ENCODE measurements around the gene CKAP5.

CKAP5 gene

GRCh38 chr11:46766656-46767055, 79.4 kb downstream of the CKAP5 start:
- DNase-seq (ENCODE audit: low spot score), result no peak

GRCh38 chr11:46762248-46762647, 83.8 kb downstream of the CKAP5 start:
- no peak for DNase-seq (ENCODE audit: low spot score)

DNA sequence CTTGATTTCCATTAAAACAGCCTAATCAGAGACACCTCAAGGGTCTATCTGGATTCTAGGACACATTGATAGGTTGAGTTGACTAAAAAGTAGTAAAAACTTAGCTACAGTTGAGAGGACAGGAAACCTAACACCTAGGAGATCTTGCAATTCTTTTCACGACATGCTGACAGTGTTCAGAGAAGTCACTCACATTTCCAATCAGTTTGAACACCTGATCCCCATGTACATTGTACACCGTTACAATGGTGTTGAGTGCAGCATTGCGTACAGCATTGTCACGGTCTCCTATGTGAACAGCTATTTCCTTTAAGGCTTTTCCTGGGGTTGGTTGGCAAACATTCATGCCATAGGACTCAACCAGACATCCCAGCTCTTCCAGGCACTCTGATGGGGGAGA, 84.3 kb downstream of the CKAP5 start:
- no peak for DNase-seq (ENCODE audit: low spot score)

DNA sequence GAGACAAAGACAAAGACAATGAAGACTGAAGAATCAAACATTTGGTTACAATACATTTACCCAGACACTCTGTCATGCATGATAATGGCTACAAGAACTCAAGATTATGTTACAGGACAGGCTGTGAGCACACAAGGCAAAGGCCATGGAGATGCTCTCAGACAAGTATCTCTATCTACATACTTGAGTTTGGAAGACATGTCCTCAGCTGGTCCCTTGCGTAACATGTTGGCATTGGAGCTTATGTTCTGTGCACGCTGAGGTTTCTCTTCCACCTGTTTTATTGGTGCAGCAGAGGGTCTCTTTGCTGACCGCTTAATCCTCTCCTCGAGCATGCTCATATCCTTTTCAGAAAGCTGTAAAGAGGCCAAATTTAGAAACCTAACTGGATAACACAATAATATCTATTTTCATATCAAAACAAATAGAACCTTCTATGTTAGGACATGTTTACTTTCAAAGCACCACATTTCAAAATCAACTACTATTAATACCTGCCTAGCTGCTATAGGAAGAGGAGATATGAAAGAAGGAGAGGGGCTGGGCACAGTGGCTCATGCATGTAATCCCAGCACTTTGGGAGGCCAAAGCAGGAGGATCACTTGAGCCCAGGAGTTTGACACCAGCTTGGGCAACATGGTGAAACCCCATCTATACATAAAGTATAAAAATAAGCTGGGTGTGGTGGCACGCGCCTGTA, 85.5 kb downstream of the CKAP5 start:
- no peak for DNase-seq (ENCODE audit: low spot score)

GRCh38 chr11:46759196-46759595, 86.9 kb downstream of the CKAP5 start:
- DNase-seq (ENCODE audit: low spot score), result no peak

DNA sequence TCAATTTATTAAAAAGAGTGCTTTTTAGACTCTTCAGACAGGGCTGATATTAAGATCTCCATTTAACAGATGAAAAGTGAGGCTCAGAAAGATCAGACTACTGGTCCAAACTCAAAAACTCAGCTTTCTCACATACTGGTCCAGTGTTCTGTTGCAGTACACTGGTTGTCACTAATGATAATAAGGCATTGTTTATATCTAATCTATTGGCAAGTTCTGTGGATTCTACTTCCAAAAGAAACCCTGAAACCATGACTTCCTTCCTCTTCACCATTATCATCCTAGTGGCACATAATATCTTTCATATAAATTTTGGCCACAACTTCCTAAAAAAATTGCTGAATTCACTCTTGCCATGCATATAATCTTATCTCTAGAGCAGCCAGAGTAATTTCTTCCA, 90.1 kb downstream of the CKAP5 start:
- no peak for DNase-seq (ENCODE audit: low spot score)

DNA sequence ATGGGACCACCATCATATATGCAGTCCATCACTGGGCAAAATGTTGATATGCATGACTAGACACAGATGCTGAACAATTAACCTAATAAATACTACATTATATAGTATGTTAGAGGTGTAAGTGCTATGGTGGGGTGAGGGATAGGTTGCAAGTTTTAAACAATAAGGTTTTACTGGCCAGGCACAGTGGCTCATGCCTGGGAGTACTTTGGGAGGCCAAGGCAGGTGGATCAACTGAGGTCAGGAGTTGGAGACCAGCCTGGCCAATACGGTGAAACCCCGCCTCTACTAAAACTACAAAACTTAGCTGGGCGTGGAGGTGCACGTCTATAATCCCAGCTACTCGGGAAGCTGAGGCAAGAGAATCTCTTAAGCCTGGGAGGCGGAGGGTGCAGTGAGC, 98.9 kb downstream of the CKAP5 start:
- DNase-seq (ENCODE audit: low spot score), result no peak

DNA sequence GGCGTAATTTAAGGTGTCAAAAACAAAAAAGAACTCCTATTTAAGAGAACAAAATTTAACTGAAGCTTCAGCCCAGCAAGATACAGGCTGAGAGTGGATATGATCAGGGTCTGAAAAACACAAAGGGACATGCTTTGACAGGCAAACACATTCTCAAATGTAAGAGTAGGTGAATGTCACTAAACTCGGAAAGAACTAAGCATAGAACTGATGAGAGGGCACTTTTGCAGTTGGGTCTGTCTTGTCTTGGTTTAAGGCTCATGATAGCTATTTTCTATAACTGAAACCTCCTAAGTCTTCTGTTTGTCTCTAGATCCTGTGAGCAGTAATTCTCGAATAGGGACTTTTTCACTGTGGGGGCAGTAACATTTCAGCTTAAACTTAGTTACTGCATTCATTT, 100.1 kb downstream of the CKAP5 start:
- no peak for DNase-seq (ENCODE audit: low spot score)

DNA sequence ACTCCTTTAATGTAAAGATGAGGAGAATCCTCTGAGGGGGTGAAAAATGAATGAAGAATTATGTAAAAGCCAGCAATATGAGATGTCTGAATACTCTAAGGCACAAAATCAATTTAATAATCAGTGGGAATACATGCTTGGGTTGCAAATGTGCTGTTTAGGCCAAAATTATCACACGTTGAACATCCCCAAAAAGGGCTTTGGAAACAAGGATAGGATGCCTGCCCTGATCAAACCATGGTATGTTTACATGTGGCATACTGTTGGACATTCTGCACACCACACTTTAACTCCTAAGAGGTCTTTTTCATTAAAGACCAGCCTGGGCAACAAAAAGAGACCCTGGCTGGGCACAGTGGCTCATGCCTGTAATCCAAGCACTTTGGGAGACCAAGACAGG, 100.8 kb downstream of the CKAP5 start:
- DNase-seq (ENCODE audit: low spot score), result no peak

DNA sequence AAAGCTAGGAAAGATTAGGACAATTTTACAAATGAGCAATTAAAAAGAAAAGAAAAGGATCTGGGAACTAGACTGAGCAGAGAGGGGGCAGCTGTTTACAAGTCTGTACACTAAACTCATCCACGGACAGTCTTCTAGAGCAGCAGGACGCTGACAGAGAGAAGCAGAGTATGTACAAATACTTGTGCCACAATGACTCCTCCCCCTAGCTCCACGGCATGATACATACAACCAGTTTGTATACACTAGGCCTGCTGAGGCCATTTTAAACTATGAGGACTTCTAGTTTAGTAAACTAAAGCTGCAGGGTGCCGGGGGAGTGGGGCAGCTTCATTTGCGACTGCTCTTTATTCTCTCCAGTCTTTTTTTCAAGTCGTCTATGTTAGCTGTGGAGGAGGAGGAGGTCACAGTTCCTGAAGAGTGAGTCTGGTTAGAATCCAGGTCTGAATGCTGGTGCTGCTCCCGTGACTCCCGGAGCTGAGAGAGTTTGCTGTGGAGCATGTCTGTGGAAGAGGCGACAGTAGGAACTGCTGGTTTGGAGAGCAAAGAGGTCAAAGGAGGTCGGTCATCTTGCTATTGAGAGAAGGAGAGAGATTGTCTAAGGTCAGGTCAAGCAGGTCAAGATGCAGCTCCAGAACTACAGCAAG, 102.3 kb downstream of the CKAP5 start:
- no peak for DNase-seq (ENCODE audit: low spot score)

DNA sequence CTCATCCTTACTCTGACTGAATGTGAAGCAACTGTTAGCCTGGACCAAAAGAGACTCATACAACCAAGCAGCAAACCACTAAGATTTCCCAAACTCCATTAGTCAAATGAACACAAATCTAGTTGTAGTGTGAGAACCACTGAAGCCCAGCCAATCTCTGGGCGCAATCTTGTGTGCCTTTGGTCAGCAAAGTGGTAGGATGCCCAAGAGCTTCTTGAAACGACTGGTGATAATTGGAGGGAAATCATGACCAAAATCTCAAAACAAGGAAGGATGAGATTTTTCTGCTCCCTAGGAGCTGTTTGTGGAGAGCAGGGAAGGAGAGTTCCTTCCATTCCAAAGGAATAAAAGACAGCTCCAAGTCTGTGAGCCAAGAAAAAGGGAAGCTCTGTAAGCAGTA, 103.0 kb downstream of the CKAP5 start:
- no peak for DNase-seq (ENCODE audit: low spot score)

GRCh38 chr11:46741600-46742484, 104.2 kb downstream of the CKAP5 start:
- no peak for DNase-seq (ENCODE audit: low spot score)

DNA sequence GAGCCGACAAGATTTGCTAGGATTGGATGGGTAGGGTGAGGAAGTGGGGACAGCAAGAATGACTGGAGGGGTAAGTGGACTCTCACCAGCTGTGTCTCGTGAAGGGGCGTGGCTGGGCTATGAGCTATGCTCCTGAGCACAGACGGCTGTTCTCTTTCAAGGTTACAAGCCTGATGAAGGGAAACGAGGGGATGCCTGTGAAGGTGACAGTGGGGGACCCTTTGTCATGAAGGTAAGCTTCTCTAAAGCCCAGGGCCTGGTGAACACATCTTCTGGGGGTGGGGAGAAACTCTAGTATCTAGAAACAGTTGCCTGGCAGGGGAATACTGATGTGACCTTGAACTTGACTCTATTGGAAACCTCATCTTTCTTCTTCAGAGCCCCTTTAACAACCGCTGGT, 107.2 kb downstream of the CKAP5 start:
- DNase-seq (ENCODE audit: low spot score), result no peak

DNA sequence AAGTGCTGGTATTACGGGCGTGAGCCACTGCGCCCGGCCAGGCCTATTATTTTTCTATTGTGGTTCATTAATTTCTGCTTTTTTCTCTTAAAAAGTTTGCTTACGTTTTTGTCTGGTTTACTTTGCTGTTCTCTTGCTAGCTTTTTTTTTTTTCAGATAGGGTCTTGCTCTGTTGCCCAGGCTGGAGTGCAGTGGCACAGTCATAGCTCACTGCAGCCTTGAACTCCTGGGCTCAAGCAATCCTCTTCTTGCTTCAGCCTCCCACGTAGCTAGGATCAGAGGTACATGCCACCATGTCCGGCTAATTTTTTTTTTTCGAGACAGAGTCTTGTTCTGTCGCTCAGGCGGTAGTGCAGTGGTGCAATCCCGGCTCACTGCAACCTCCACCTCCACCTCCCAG, 108.4 kb downstream of the CKAP5 start:
- DNase-seq (ENCODE audit: low spot score), result no peak

- DNase-seq (ENCODE audit: low spot score), result no peak
Measured at GRCh38 chr11:46736615-46737014, 109.5 kb downstream of the CKAP5 start.

DNA sequence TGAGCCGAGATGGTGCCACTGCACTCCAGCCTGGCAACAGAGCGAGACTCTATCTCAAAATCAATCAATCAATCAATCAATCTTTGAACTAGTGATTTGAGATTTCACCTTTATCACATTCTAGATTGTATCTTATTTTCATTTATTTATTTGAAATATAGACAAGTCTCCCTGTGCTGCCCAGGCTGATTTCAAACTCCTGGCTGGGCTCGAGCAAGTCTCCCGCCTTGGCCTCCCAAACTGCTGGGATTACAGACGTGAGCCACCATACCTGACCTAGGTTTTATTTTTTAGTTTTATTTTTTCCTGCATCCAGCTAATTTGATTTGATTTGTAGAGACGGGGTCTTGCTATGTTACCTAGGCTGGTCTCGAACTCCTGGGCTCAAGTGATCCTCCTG, 109.9 kb downstream of the CKAP5 start:
- no peak for DNase-seq (ENCODE audit: low spot score)

GRCh38 chr11:46733234-46733633, 112.8 kb downstream of the CKAP5 start:
- DNase-seq (ENCODE audit: low spot score), result no peak

GRCh38 chr11:46731545-46731944, 114.5 kb downstream of the CKAP5 start:
- DNase-seq (ENCODE audit: low spot score), result no peak

DNA sequence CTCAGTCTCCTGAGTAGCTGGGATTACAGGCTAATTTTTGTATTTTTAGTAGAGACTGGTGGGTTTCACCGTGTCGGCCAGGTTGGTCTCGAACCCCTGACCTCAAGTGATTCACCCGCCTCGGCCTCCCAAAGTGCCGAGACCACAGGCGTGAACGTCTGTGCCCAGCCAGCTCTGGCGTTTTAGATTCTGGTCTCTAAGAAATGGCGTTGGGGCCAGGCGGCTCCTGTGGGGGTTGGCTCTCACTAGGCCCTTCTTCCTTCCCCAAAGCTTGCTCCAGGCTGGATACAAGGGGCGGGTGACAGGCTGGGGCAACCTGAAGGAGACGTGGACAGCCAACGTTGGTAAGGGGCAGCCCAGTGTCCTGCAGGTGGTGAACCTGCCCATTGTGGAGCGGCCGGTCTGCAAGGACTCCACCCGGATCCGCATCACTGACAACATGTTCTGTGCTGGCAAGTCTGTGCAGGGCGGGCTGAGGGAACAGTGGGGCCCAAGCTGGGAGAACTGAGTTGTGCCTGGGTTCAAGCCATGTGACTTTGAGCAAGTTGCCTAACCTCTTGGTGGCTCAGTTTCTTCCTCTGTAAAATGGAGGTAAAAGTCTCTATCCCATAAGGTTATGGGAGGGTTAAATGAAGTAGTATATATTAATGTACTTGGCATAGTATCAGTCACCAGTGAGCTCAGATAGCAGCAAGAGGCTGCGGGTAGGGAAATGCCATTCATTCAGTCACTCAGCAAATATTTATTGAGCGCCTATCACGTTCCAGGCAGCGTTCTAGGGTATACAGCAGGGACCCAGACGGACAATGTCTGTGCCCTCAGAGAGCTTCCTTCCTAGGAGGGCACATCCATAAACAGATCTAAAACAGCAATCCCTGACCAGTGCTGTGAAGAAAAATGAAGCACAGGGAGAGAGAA, 116.7 kb downstream of the CKAP5 start:
- DNase-seq (ENCODE audit: low spot score), result no peak

- no peak for DNase-seq (ENCODE audit: low spot score)
Measured at GRCh38 chr11:46728659-46729040, 117.4 kb downstream of the CKAP5 start.

- DNase-seq (ENCODE audit: low spot score), result no peak
Measured at GRCh38 chr11:46727952-46728658, 118.0 kb downstream of the CKAP5 start.
